GM19452 (cell line): ENCODE data around the gene CCDC78.
"Not testable (repeated sequence)": the region's sequence is repeated elsewhere in the genome, so short reads cannot be mapped to it uniquely, and the experiment has no call there.

Source experiments
- ATAC-seq: cut with Tn5 transposase; IDR thresholded peaks from one replicate; pipeline ENCODE4 v1.9.1; 2021; ENCODE audit not compliant: unreplicated experiment

Gene CCDC78

GRCh38 chr16:694863-695354 lies 31.3 kb downstream of the CCDC78 start:
- ATAC-seq, result no peak

GRCh38 chr16:694187-694862 lies 31.9 kb downstream of the CCDC78 start:
- ATAC-seq, result no peak

- no peak for ATAC-seq
These were observed 32.5 kb downstream of the CCDC78 start for GRCh38 chr16:693766-694165.

- no peak for ATAC-seq
These were observed 32.9 kb downstream of the CCDC78 start for GRCh38 chr16:693364-693763.

GRCh38 chr16:692356-693108 lies 33.7 kb downstream of the CCDC78 start:
- no peak for ATAC-seq

- ATAC-seq, result not testable (repeated sequence)
These were observed 35.0 kb downstream of the CCDC78 start for GRCh38 chr16:691242-691641.

GRCh38 chr16:689175-689897 lies 36.9 kb downstream of the CCDC78 start:
- no peak for ATAC-seq

- ATAC-seq, result no peak
These were observed 38.7 kb downstream of the CCDC78 start for GRCh38 chr16:687499-687898.

- ATAC-seq, result no peak
These were observed 39.6 kb downstream of the CCDC78 start for GRCh38 chr16:686459-687260.

- ATAC-seq, result no peak
These were observed 40.3 kb downstream of the CCDC78 start for GRCh38 chr16:685967-686366.

- ATAC-seq, result no peak
These were observed 41.1 kb downstream of the CCDC78 start for GRCh38 chr16:684961-685696.

- ATAC-seq, result peak; percentile 62
These were observed 42.0 kb downstream of the CCDC78 start, which contains the start of gene JMJD8 for GRCh38 chr16:684071-684794. JMJD8 (minus strand) TSS chr16:684334; CDS start chr16:684319, 15 bp downstream.

- ATAC-seq, result no peak
These were observed 42.7 kb downstream of the CCDC78 start for GRCh38 chr16:683396-684070.

- no peak for ATAC-seq
These were observed 43.5 kb downstream of the CCDC78 start for GRCh38 chr16:682493-683395.

- ATAC-seq, result no peak
These were observed 44.4 kb downstream of the CCDC78 start for GRCh38 chr16:681746-682427.

GRCh38 chr16:680967-681745 lies 45.1 kb downstream of the CCDC78 start:
- no peak for ATAC-seq

- no peak for ATAC-seq
These were observed 45.7 kb downstream of the CCDC78 start for GRCh38 chr16:680625-680945.
